ENCODE data around the gene CCR5AS.
"Not testable (repeated sequence)": the region's sequence is repeated elsewhere in the genome, so short reads cannot be mapped to it uniquely, and the experiment has no call there.

The CCR5AS gene

DNA sequence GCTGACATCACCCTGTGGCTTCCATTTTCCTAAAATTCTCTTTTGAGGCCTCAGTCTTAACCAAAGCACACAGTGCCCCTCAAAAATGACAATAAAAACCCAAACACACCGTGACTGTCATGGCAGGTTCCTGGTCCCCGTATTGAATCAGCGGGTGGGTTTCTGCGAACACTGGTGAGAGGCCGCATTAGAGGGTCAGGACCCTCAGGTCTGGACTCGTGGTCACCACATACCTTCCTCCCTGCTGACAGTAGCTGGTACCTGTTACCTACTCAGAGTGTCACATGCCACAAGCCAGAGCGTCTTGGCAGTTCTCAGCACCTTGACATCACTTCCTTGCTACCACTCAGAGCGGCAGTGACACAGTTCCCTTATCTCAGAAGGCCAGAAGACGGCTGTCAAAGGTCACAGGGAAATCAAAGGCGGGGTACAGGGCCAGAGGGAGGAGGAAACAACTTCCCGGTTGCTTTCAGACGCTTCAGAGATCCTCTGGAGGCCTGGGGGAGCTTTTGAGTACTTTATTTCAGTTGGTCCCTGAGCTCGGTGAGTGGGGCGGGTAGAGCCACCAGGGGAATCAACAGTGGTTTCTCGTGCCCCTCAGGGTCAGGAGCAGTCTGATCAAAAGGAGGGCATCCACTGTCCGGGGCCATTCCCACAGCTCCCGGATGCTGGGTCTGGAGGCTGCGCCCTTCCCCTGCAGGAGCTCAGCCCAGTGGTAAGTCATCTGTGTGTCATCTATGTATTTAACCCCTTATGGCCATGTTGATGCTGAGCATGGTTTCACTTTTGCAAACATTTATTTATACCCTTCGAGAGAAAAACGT is at the start of gene CCR5AS, which contains the start of gene CCRL2:
TSS of gene CCR5AS (minus strand) at position 279 of the 824 bp plus-strand sequence.
TSS of gene CCRL2 (plus strand) at position 472 of the 824 bp plus-strand sequence. CDS start 821 bp downstream, outside the sequence.
- peak; percentile 73 for DNase-seq (ENCODE audit: low spot score)

DNA sequence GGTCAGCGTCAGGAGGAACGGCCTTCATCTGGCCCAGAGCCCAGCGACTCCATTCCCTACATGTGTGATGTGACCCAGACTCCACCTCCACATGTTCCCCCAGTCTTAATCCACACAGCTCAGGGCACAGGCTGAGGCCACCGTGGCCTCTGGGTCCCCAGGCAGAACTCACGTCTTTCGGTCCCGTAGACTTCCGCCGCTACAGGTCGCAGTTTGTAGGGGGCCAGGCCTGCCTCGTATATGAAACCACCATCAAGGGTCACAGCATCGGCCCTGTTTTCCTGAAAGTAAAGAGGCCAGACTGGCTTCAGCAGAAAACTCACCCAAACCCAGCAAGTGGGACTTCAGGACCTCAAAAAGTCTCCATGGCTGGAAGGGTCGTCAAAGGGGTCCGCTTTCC is 49.3 kb upstream of the CCR5AS start:
- no peak for DNase-seq (ENCODE audit: low spot score)

DNA sequence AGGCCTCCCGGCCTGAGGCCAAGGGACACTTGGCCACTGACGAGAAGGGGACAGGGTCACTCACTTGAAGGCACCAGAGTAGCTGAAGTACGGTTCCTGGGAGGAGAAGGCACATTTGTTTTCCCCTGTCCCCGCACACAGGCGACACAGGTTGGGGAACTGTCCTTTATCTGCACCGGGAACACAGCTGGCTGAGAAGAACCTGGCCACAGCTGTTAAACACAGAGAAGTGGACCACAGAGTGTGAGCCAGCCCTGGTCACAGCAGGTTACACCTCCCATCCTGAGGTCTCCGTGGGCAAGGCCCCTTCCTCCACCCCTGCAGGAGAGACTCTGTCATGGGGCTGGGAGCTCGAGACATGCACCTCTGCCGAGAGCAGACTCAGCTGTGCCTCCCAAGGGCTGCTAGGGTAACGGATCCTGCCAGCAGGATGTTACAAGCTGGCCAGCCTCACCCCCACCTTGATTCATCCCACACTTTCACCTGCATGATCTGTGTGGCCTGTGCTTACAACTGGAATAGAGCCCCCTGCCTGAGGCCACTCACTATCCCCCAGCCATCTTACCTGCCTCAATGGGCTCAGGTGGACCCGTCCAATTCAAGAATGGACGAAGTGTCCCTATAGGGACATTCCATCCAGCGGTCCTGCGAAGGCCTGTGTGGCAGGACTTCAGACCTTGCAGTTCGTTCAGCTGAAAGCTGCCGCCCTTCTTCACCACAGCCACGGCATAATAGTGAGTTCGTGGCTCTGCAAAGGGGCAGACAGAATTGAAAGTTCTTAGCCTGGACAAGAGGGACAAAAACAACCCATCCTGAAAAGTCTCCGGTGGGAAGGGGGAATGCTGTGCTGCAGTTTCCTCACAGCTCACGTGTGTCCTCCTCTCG is 48.6 kb upstream of the CCR5AS start:
- no peak for DNase-seq (ENCODE audit: low spot score)

DNA sequence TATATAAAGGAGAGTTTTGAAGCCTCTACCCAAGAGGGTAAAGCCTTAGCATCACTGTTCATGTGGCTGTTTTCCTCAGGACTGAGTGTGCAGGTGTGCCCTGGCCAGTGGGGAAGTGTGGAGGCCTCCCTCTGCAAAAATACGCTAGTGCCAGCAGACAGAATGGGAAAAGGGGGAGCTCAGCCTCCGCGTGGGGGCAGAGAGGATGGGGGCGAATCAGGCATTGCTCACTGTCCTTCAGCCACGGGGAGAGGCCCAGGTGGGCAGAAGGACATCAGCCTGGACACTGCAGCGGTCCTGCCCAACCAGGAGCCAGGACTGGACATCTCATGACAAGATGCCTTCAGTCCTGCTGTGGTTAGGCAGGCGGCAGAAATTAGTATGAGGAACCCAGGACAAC is 47.7 kb upstream of the CCR5AS start:
- DNase-seq (ENCODE audit: low spot score), result no peak

DNA sequence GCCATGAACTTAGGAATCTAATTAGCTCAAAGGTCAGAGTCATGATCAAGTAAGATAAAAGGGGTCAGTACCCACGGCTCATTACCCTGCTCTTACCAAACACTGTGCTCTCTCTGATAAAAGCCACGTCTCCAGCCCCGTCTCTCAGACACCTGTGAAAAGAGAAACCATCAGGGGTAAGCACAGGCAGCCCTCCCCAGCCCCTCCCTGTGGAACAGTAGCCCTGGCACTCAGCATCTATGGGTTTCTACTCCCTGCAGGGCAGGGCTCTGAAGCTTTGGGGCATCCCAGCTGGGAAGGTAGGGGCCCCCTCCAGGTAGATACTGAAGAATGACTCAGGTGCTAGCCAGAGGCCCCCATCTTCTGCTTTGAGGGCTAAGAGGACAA is 47.3 kb upstream of the CCR5AS start:
- DNase-seq (ENCODE audit: low spot score), result no peak

DNA sequence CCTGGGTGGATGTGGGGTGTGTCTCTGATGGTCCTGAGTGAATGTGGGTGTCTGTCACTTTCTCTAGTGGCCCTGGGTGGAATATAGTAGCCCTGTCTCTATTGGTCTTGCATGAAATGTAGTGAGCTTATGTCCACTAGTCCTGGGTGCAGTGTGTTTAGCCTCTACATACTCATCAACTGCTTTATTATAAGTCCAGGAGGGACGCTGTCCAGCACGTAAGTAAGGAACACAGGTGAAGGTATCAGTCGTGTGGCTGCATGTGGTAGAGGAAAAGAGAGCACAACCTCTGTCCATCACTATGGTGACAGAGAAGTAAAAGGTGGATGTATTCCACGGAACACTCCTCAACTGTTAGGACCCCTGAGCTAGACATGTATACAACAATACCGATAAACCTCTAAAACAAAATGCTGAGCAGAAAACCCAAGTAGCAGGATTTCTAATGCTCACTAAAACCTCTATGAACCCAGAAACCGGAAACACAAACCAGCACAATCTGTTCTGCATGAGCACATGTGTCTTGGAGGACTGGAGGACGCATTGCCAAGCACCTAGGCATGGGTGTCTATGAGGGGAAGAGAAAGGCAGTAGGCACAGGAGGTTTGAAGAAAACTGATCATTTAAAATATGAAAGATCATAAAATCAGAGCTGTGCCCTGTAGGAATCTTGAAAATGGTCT is 46.8 kb upstream of the CCR5AS start:
- DNase-seq (ENCODE audit: low spot score), result no peak

DNA sequence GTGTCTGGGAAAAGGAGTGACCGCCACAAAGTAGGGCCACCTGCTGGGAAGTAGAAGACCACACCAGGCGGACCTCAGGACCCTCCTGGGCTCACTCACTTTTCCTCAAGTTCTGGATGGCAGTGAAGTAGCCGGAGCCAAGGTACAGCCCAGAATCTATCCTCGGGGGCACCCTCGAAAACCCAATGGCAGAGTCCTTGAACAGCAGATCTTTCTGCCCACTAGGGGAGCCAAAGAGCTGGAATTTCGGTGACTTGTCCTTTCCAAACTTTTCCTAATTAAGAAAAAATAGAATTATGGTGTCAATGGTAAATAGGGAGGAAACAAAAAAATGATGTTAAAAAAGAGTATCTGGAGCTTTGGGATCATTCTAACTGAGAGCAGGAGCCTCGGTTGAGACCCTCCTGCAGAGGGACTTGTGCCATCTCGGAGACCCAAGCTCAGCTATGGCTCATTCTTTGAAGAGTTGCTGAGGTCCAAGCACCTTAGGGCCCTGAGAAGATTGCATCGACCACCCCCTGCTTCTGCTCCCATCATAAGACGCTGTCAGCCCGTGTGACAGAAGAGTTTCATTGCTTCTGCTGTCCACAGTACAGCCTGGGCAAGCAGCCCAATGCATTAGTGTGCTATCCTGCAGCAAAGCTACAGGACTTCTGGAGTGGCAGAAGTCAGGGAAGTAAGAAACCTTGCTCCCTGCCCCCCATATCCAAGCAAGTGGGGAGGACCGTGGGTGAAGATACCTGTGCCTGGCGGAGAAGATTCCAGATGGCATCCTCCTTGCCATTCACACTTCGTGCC is 43.1 kb upstream of the CCR5AS start:
- peak; percentile 50 for DNase-seq (ENCODE audit: low spot score)

DNA sequence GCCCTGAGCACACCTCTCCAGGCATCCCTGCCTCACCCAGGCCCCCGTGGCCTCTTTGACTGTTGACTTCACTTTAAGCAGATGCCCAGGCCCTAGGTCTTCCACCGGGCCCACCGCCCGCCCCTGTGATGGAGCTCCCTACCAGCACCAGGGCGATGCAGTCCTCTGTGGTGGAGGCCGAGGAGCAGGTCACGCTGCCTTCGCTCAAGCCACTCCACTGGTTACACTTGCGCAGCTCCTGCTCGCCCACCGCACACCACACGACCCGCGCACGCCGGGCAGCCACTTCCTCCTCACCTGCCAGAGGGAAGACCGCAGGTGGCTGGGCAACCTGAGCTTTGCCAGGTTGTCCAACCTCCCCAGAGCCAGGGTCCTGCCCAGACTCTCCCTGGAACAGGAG is 41.9 kb upstream of the CCR5AS start:
- no peak for DNase-seq (ENCODE audit: low spot score)

DNA sequence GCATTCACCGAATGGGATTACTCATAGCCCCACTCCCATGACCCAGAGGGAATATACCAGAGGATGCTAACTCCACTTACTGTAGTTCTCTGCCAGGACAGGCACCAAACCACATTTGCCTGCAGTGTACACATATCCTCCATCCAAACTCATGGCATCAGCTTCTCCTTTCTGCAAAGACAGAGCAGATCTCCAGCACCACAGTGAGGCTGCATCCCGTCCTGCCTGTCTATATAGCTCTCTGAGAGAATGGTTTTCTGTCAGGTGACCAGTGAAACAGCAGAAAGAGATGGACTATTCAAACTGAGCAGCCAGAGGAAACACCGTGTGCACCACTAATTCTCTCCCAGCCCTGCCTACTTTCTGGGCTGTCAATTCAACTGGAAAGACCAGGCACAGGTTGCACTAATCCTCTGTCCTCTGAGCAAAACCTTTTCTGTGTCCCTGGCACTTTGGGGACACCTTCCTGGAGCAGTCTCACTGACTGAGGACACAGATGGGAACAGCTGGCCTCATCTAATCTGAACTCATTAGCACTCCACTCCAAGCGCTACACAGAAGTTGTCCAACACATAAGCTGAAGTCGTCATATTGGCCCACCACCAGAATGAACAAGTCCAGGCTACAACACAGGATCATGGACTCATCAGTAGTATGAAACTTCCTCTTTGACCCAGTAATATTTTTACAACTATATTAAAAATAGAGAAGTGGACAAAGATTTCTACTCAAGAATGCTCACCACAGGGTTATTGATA is 40.5 kb upstream of the CCR5AS start:
- no peak for DNase-seq (ENCODE audit: low spot score)

DNA sequence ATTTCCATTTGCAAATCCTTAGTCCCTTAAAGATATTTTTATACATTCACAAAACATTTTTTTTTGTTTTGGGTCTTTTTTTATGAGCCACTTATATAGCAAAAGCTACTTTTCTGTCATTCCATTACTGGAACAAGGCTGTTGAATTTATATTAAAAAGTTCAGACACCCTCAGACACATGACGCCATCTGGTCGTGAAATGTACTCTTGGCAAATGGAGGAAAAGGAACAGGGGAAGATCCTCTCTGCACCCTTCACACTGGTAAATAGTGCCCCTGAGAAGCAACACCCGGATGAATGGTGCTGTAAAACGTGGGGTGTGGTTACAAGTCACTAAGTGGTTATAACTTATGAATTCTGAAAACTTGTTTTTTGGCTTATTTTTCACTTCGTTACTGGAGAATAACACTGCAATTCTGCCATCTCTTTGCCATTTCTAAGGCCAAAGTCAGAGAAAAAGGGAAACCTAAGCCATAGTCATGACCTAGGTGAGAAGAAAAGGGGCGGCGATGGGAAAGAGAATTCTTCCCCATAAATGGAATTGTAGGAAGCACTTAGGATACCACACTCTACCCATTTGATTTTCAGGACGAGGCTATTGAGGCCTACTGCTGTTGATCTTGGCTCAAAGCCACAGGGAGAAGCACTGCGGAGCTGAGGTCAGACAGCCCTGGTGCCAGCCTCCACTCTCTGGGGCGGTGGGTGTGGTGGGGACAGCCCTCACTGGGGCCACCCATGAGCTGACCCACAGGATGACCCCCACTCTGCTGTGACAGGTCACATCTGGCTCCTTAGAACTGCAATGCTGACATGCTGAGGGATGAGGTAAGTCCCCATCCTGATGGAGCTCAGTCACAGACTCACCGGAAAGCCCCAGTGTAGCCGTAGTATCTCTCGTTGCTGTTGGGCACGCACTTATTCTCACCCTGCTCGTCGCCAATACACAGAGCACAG is 36.0 kb upstream of the CCR5AS start:
- no peak for DNase-seq (ENCODE audit: low spot score)

DNA sequence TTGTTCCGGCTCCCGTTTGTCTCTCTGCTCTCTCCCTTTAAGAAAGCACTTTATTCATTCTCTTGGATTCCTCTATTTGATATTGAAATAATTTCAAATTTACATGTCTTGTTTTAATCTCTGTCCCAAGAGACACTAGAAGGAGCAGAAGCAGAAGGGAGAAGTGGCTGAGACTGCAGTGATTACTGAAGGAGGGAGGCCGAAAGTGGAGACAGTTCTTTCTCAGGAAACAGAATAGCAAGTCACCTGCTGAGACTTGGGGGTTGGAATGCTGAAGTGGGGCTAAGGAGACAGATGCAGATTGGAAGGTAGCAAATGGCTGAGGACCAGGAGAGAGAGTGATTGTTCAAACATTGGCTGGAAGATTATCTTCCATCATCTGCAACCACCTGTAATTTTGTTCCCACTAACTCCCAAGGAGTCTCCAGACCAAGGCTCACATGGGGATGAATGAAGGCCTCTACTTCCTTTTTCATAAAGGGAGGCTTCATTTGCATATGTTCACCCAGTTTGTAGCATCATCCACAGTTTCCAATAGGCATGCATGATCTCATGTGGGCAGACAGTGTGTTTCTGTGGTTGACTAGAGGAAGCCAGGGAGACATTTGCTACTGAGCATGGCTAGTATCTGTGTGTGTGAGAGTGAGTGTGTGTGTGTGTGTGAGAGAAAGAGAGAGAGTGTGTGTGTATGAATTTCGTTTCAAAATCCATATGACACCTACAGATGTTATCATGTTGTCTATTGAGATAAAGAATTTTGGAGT is 33.8 kb upstream of the CCR5AS start:
- DNase-seq (ENCODE audit: low spot score), result no peak

DNA sequence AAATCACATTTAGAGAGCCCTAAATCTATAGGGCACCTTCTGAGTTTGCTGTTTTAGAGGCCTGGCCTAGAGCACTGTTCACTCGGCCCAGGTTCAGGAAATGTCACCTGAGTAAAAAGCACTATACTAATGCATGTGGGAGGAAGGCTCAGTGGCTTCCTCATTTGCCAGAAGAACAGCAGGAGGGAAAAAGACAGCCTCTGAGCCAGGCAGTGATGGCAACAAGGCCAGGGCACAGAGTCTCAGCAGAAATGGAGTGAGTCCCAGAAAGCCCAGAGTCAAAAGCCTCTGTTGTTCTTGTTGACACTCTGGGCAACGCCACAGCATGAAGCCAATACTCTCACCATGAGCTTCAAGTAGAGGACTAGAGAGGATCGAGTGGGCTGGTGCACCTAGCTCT is 32.0 kb upstream of the CCR5AS start:
- DNase-seq (ENCODE audit: low spot score), result no peak

DNA sequence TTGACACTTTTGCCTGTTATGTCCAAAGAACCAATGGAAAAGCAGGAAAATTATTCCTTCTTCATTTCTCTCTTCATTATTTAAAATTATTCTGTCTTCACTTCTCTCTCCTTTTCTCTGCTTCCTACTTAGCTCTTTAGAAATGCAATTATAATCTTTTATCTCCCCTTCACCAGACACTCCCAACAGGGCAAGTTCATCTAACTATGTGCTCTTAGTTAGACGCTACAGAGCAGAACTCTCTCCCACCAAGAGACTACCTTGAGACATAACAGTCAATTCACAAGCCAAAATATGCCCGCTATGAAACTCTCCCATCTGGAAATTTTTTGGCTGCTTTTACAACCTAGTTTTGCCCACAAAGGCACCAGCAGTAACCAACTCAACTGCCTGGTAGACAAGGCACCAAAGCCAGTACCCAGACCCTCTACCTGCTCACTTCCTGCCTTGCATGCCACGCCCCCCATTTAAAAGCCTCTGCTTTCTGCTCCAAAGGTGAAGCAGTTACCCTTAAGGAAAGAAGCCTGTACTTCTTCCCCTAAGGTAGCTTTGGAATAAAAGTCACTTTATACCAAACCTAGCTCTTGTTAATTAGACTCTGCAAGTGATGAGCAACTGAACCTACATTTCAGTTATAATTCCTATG is 28.3 kb upstream of the CCR5AS start:
- no peak for DNase-seq (ENCODE audit: low spot score)

DNA sequence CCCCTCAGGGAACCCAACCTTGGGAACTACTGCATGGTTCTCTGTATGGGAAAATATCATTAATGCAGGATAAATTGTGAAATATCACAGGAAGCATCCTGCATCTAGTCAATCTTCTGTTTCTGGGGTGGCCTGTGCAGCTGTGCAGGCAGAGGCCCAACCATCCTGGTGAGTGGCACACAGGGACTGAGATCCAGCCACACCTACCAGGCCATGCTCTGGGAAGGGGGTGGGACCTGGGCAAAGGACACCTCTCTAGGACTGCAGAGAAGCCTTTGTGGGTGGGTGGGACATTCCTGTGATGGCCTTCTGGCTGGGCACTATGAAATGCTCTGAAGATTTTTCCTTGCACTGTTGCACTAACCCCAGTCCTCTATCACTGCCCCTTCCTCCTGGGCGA is 27.0 kb upstream of the CCR5AS start:
- no peak for DNase-seq (ENCODE audit: low spot score)

DNA sequence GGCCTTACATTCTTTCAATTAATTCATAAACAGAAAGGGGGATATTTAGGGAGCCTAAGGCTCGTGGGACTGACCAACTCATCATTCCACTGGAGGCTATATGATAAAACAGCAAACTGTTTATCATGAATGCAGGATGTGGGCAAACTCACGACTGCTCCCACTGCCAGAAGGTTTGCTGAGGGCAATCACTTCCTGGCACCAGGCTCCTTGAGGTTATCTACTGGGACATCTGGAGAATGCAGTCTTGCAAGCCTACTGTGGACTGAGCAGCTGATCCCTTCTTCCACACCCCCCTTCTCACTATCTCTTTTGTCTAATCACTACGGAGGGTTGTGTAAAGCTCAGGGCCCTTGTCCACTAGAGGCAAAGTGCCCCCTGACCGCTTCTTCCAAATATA is 26.3 kb upstream of the CCR5AS start:
- not testable (repeated sequence) for DNase-seq (ENCODE audit: low spot score)

DNA sequence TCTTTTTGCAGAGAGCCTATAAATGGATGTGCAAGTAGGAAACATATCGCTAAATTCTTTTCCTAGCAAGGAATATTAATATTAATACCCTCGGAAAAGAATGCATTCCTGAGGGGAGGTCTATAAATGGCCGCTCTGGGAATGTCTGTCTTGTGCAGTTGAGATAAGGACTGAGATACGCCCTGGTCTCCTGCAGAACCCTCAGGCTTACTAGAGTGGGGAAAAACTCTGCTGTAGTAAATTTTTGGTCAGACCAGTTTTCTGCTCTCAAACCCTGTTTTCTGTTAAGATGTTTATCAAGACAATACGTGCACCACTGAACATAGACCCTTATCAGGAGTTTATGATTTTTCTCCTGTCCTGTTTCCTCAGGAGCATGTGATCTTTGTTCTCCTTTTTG is 25.0 kb upstream of the CCR5AS start:
- not testable (repeated sequence) for DNase-seq (ENCODE audit: low spot score)

DNA sequence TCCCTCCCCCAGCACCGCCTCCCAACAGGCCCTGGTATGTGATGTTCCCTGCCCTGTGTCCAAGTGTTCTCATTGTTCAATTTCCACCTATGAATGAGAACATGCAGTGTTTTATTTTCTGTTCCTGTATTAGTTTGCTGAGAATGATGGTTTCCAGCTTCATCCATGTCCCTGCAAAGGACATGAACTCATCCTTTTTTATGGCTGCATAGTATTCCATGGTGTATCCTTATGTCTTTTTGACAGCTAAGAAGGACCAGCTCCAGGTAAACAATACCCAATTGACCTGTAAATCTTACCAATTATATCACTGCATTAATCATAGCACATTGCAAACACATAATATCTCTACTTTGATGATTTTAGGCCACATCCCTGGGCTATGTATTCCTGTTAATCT is 24.0 kb upstream of the CCR5AS start:
- not testable (repeated sequence) for DNase-seq (ENCODE audit: low spot score)

DNA sequence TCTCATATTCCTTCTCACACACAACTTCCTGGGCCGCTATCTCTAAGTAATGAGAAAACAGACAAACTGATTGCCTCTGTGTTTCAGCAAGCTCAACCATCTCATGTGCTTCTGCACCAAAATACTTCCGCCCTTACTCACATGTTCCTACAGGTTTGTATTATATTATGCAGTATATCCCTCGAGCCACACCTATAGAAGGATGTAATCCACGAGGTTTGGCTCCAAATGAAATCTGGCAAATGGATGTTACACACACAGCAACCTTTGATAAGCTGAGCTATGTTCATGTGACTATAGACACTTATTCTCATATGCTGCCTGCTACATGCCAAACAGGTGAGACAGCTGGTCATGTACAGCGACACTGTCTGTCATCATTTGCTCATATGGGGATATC is 22.8 kb upstream of the CCR5AS start:
- DNase-seq (ENCODE audit: low spot score), result no peak
